Adrenal gland (tissue), 12 donors: ENCODE results near the gene PPM1E. TPM values are rescaled to one million over a fixed set of nuclear protein-coding genes. Genes with fewer than 3 reads are reported as not detected.
A peak's percentile ranks its signal among the peaks of the same experiment; 100 is the strongest.
"Not testable (repeated sequence)": the region's sequence is repeated elsewhere in the genome, so short reads cannot be mapped to it uniquely, and the experiment has no call there.

Source experiments
- DNase-seq, 7 donors: peaks; one replicate each; pipeline ENCODE4 v3.0.0-alpha.2; 2019 to 2020
- H3K27ac ChIP-seq, 5 donors: fragments of 200-600 bp; sonication (generic) in 4 of 5; 1 replicate in 3 of 5; 2 replicates in 2 of 5; pipeline versions ENCODE4 v1.5.1 to v1.8.0; 2016 to 2020; ENCODE audit warnings: mild to moderate bottlenecking in 1 of 5
- H3K27me3 ChIP-seq: fragments of 200-600 bp; 2 replicates; pipeline ENCODE4 v1.8.0; 2021
- H3K36me3 ChIP-seq, 2 donors: fragments of 200-600 bp; replicated peaks in 1 of 2; 1 replicate in 1 of 2; 2 replicates in 1 of 2; pipeline versions ENCODE4 v1.5.1 to v1.8.0; 2018 to 2022
- H3K4me1 ChIP-seq, 2 donors: fragments of 200-600 bp; replicated peaks in 1 of 2; 1 replicate in 1 of 2; 2 replicates in 1 of 2; pipeline versions ENCODE4 v1.5.1 to v1.8.0; 2018 to 2021
- H3K4me3 ChIP-seq, 4 donors: fragments of 200-600 bp; sonication (generic) in 3 of 4; one replicate each; pipeline ENCODE4 v1.5.1; 2016 to 2018
- H3K9me3 ChIP-seq, 3 donors: fragments of 200-600 bp; sonication (generic) in 1 of 3; replicated peaks in 1 of 3; 1 replicate in 2 of 3; 2 replicates in 1 of 3; pipeline versions ENCODE4 v1.5.1 to v1.8.0; 2016 to 2021
- POLR2A ChIP-seq, 2 donors: fragments of 450-650 bp; IDR thresholded peaks; one replicate each; pipeline ENCODE4 v1.6.1; 2017; ENCODE audit warnings: antibody characterized with exemption in 2 of 2, mild to moderate bottlenecking in 2 of 2, moderate library complexity in 1 of 2
- WGBS, 4 donors: extraction: QIAGEN DNeasy Blood & Tissue Kit in 2 of 4; methylation state at CpG; one replicate each; pipeline versions ENCODE4 v1.1.5 to v1.1.7; 2013 to 2017; 5-methylcytosine and 5-hydroxymethylcytosine counted together
- intact Hi-C, 2 donors: fragments of 100-400 bp; cut with DNase I; formaldehyde crosslinking; loops; one replicate each; pipeline versions ENCODE4 v1.14.1 to v1.15.0; 2022 to 2023
- polyA plus RNA-seq, 3 donors: library from polyadenylated mRNA; stranded (reverse); fragments of 200-250 nt in 2 of 3; fragments of 350-450 nt in 1 of 3; fragmentation: Illumina TruSeq in 1 of 3; extraction: RNeasy Lipid Tissue Mini Kit (QIAGEN cat#74804) in 1 of 3; gene quantifications; one replicate each; pipeline ENCODE4 v1.2.3, GENCODE V29; 2013 to 2014
- total RNA-seq, 9 donors: library from RNA; depleted of rRNA in 4 of 9; stranded (reverse); fragments of >200 nt in 4 of 9; fragments of 120-200 nt in 1 of 9; fragmentation: NEBNext Ultra II Directional in 1 of 9; extraction: Animal tissue kit (Norgen Biotek cat#: 25700) in 1 of 9; gene quantifications; one replicate each; pipeline versions ENCODE4 v1.1.0 to v1.2.4, GENCODE V29; 2013 to 2023
- TF ChIP-seq, protein P1 (sequence below), 6 experiments: fragments of 450-650 bp in 4 of 6; fragments of 200-600 bp in 2 of 6; sonication (generic) in 1 of 6; IDR thresholded peaks; 1 replicate in 5 of 6; 2 replicates in 1 of 6; pipeline versions ENCODE4 v1.5.1 to v1.8.0; 2016 to 2021; ENCODE audit warnings: antibody characterized with exemption in 6 of 6, mild to moderate bottlenecking in 2 of 6, moderate library complexity in 1 of 6
- donor health status: healthy with polysubstance abuse.
- donor health status: Bipolar disorder and iron deficiency.
- donor health status: DM: yes; HTN: yes; CAD: no.
- donor health status: DM: no; HTN: no; CAD: no.
- donor health status: DM: no; HTN: no; CAD: no.
- donor health status: DM: yes; HTN: yes; CAD: no.

The PPM1E gene
- total and polyA plus RNA-seq, 12 donors, result 1.8 to 22.7 (median 11.3) TPM

DNA sequence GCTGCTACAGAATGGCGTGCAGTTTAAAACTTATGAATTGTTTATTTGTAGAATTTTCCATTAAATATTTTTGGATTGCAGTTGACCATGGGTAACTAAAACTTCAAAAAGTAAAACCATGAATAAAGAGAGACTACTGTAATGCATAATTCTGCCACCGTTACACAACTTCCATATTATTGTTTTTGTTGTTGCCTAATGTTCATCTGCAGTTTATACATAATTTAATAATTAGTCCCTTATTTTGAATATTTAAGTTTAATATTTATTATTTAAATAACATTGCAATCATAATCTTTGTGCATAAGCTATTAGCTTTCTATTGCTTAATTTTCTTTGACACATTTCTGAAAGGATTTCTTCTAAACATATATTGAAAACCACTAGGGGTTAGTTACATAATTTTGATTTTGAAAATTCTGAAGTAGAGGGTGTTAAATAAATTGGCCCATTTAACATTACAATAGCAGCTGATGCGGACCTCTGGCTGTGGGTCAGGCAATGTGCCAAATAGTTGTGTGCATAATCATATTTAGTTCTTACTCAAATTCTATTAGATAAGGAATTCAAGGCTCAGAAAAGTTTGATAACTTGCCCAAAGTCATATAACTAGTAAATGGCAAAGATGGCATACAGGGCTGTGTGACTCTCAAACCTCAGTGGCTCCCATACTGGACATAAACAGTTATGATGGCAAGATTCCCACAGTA is 31.1 kb downstream of the PPM1E start:
- Histone ChIP-seq H3K27me3 (no peaks in the 10 kb centered on the region), H3K4me3 (no peak overlapping the region), H3K36me3 (no peaks in the 10 kb centered on the region), H3K27ac (peak overlapping the region in 4 of 5 donors; percentile 10 to 63 (median 32)), H3K9me3 (no peaks in the 10 kb centered on the region), H3K4me1 (peaks cover 13 to 16% of the 10 kb centered on the region in 2 donors)
- intact Hi-C loops, result no loop called here
- 26 to 36% (median 32%) methylated on average over 3 of the region's 3 CpGs for WGBS, 4 donors
- peak; percentile 61 to 86 (median 81) for DNase-seq
- no peak for TF ChIP-seq POLR2A (IDR thresholded peaks at IDR 0.05)
- TF ChIP-seq, protein P1, sequence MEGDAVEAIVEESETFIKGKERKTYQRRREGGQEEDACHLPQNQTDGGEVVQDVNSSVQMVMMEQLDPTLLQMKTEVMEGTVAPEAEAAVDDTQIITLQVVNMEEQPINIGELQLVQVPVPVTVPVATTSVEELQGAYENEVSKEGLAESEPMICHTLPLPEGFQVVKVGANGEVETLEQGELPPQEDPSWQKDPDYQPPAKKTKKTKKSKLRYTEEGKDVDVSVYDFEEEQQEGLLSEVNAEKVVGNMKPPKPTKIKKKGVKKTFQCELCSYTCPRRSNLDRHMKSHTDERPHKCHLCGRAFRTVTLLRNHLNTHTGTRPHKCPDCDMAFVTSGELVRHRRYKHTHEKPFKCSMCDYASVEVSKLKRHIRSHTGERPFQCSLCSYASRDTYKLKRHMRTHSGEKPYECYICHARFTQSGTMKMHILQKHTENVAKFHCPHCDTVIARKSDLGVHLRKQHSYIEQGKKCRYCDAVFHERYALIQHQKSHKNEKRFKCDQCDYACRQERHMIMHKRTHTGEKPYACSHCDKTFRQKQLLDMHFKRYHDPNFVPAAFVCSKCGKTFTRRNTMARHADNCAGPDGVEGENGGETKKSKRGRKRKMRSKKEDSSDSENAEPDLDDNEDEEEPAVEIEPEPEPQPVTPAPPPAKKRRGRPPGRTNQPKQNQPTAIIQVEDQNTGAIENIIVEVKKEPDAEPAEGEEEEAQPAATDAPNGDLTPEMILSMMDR (IDR thresholded peaks at IDR 0.05), result peak in 1 of 6 experiments; percentile 19

DNA sequence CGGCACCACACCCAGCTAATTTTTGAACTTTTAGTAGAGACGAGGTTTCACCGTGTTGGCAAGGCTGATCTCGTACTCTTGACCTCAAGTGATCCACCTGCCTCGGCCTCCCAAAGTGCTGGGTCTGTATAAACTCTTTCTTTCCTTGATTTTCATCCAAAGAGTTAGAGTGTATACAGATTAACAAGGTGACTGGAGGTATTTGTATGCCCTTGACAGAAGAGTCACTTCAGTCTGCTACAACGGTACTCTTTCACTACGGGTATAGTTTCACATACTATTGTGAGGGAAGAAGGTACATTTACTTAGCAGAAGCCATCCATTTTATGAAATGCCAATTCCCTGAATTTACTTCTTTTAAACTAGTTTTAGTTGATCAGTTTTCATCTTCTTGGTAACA is 32.5 kb downstream of the PPM1E start:
- Histone ChIP-seq H3K27ac (no peak overlapping the region), H3K27me3 (no peaks in the 10 kb centered on the region), H3K9me3 (no peaks in the 10 kb centered on the region), H3K4me3 (no peak overlapping the region), H3K4me1 (peaks cover 13 to 16% of the 10 kb centered on the region in 2 donors), H3K36me3 (no peaks in the 10 kb centered on the region)
- WGBS, 4 donors, result 71 to 82% (median 75%) methylated on average over 7 of the region's 7 CpGs
- intact Hi-C loops, result no loop called here
- DNase-seq, result no peak
- TF ChIP-seq, protein P1 (IDR thresholded peaks at IDR 0.05), result no peak
- no peak for TF ChIP-seq POLR2A (IDR thresholded peaks at IDR 0.05)

DNA sequence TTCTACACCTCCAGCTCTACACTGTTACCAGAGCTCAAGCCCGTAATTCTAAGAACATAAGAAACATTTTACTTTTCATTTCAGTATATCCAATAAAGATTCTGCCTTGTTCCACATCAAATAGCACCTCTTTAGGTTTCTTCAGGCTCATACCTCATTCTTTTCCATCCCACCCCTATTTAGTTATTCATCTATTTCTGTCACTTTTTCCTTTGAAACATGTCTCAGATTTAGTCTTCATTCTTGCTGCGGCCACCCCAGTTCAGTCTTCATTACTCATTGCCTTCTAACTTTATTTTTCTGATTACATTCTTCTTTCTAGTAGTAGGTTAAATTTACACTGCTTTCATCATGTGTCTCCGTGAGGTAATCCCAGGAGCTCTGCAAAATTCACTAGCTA is 33.5 kb downstream of the PPM1E start:
- Histone ChIP-seq H3K27ac (no peak overlapping the region), H3K4me3 (no peak overlapping the region), H3K4me1 (peaks cover 13 to 16% of the 10 kb centered on the region in 2 donors), H3K27me3 (no peaks in the 10 kb centered on the region), H3K36me3 (no peaks in the 10 kb centered on the region), H3K9me3 (no peaks in the 10 kb centered on the region)
- no peak for TF ChIP-seq POLR2A (IDR thresholded peaks at IDR 0.05)
- TF ChIP-seq, protein P1 (IDR thresholded peaks at IDR 0.05), result no peak
- 89 to 94% (median 92%) methylated on average over 3 of the region's 3 CpGs for WGBS, 4 donors
- no peak for DNase-seq
- intact Hi-C loops, result no loop called here

DNA sequence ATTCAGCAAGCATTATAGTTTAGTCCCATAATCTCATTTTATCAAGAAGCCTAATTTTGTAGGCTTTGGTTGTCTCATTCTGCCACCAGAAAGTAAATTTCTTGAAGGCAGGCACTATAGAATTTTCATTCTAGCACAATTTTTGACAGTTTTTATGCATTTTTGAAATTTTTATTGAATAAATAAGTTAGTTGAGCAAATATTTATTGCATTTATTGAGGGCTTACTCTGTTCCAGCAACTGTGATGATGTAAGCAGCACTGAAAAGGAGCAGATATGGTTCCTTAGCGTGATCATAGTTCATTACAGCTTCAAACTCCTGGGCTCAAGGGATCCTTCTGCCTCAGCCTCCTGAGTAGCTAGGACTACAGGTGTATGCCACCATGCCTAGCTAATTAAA is 34.2 kb downstream of the PPM1E start:
- DNase-seq, result no peak
- no peaks in the 10 kb centered on the region for H3K9me3 ChIP-seq
- H3K36me3 ChIP-seq, result no peaks in the 10 kb centered on the region
- intact Hi-C loops, result no loop called here
- WGBS, 4 donors, result 93 to 100% (median 96%) methylated on average over 1 of the region's 1 CpG
- H3K27me3 ChIP-seq, result no peaks in the 10 kb centered on the region
- peaks cover 13 to 16% of the 10 kb centered on the region in 2 donors for H3K4me1 ChIP-seq
- H3K4me3 ChIP-seq, result no peak overlapping the region
- TF ChIP-seq, protein P1 (IDR thresholded peaks at IDR 0.05), result no peak
- TF ChIP-seq POLR2A (IDR thresholded peaks at IDR 0.05), result no peak
- no peak overlapping the region for H3K27ac ChIP-seq

DNA sequence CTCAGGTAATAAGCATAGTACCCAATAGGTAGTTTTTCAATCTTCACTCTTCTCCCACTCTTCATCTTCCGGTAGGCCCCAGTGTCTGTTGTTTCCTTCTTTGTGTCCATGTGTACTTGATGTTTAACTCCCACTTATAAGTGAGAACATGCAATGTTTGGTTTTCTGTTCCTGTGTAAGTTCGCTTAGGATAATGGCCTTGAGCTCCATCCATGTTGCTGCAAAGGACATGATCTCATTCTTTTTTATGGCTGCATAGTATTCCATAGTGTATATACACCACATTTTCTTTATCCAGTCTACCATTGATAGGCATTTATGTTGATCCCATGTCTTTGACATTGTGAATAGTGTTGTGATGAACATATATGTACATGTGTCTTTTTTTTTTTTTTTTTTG is 38.9 kb downstream of the PPM1E start:
- H3K9me3 ChIP-seq, H3K36me3 ChIP-seq, H3K27me3 ChIP-seq, H3K27ac ChIP-seq, H3K4me3 ChIP-seq, H3K4me1 ChIP-seq, intact Hi-C loops, DNase-seq: not testable (repeated sequence)
- 91 to 97% (median 96%) methylated on average over 2 of the region's 2 CpGs for WGBS, 4 donors
